A673 (cell line): ENCODE data around the gene SRGAP1. TPM values are rescaled to one million over a fixed set of nuclear protein-coding genes. Genes with fewer than 3 reads are reported as not detected.

Experiments used
- BruUV-seq: library from RNA; stranded (reverse); fragments of 400-500 nt; replicated peaks from 2 replicates; lab custom pipeline; 2021; lab: Mats Ljungman, UMichigan
- CTCF ChIA-PET: fragments of 300-600 bp; sonication (Branson Sonifier 250); formaldehyde crosslinking; loops from one replicate; lab custom pipeline; 2022; ENCODE audit warnings: antibody characterized with exemption; lab: Charles Lee
- POLR2A ChIA-PET: fragments of 300-600 bp; sonication (Branson Sonifier 250); formaldehyde crosslinking; loops from one replicate; lab custom pipeline; 2022; ENCODE audit warnings: antibody characterized with exemption; ENCODE audit not compliant: low non-redundant PET; lab: Charles Lee
- DNase-seq: peaks from one replicate; pipeline ENCODE4 v3.0.0-alpha.2; 2015; ENCODE audit warnings: low spot score
- H3K27ac ChIP-seq: fragments of 200-600 bp; sonication (generic); 2 replicates; pipeline ENCODE4 v1.5.1; 2016; ENCODE audit warnings: mixed run types, low read depth, mild to moderate bottlenecking, mixed read lengths, antibody characterized with exemption, low read length; ENCODE audit not compliant: poor library complexity, severe bottlenecking
- H3K27me3 ChIP-seq: fragments of 200-600 bp; sonication (generic); replicated peaks from 2 replicates; pipeline ENCODE4 v1.6.1; 2017; ENCODE audit warnings: mixed run types, low read depth, mild to moderate bottlenecking, mixed read lengths, antibody characterized with exemption, low read length; ENCODE audit not compliant: insufficient read depth, poor library complexity
- H3K36me3 ChIP-seq: fragments of 200-600 bp; sonication (generic); 2 replicates; pipeline ENCODE4 v1.6.1; 2016; ENCODE audit warnings: mixed run types, mild to moderate bottlenecking, mixed read lengths, antibody characterized with exemption, low read length; ENCODE audit not compliant: insufficient read depth, poor library complexity, severe bottlenecking
- H3K4me1 ChIP-seq: fragments of 200-600 bp; sonication (generic); 2 replicates; pipeline ENCODE4 v1.6.1; 2017; ENCODE audit warnings: mixed run types, mild to moderate bottlenecking, mixed read lengths, antibody characterized with exemption, low read length; ENCODE audit not compliant: insufficient read depth, poor library complexity, severe bottlenecking
- H3K4me3 ChIP-seq: fragments of 200-600 bp; sonication (generic); 2 replicates; pipeline ENCODE4 v1.5.1; 2016; ENCODE audit warnings: low read depth, mixed run types, mild to moderate bottlenecking, mixed read lengths, low read length; ENCODE audit not compliant: poor library complexity, severe bottlenecking
- H3K9me3 ChIP-seq: fragments of 200-600 bp; sonication (generic); 2 replicates; pipeline ENCODE4 v1.6.1; 2016; ENCODE audit warnings: mixed run types, low read depth, mild to moderate bottlenecking, mixed read lengths, antibody characterized with exemption, low read length; ENCODE audit not compliant: poor library complexity, severe bottlenecking
- EZH2 ChIP-seq: fragments of 200-600 bp; sonication (generic); IDR thresholded peaks from 2 replicates; pipeline ENCODE4 v1.6.1; 2017; ENCODE audit warnings: borderline replicate concordance, low read depth, mild to moderate bottlenecking, mixed read lengths, antibody characterized with exemption, low read length; ENCODE audit not compliant: poor library complexity, severe bottlenecking
- intact Hi-C: fragments of 100-400 bp; cut with micrococcal nuclease; formaldehyde crosslinking; loops from one replicate; pipeline ENCODE4 v1.10.0; 2022; ENCODE audit not compliant: unreplicated experiment
- total RNA-seq: library from RNA; stranded (reverse); gene quantifications from 2 replicates; pipeline ENCODE4 v1.2.3, GENCODE V29; 2021
- TF ChIP-seq, protein P1 (sequence below): fragments of 300-800, 200-600 bp; sonication (generic); conservative IDR thresholded peaks from 2 replicates; pipeline ENCODE4 v1.5.1; 2017; ENCODE audit warnings: low read depth, mild to moderate bottlenecking, antibody characterized with exemption, low read length, moderate library complexity, mixed read lengths

Gene SRGAP1
- total RNA-seq, 1 experiment from 2014 or later = 9.7 TPM

DNA sequence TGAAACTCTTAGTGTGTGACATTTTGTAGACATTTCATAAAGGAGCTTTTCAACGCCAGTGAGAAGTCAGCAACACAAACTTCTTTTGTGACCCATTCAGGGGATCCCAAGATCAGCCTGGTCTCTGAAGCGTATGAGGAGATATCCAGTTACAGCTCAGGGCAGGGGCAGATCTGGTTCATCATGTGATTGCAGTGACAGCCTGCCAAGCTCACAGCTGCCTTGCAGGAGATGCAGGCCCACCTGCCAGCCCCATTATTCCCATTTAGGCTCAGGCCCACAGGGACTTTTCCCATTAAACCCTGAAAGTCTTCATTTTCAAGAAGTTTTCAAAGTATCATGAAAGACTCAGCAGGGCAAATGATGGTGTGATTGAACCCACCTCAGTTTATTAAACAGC, 38.3 kb downstream of the SRGAP1 start:
- H3K36me3 ChIP-seq = no peaks in the 10 kb centered on the region
- ChIA-PET POLR2A (no interaction called here), CTCF (no interaction called here)
- no peaks in the 10 kb centered on the region for H3K27me3 ChIP-seq
- H3K4me1 ChIP-seq = peaks cover 12% of the 10 kb centered on the region
- H3K27ac ChIP-seq = no peak overlapping the region
- H3K4me3 ChIP-seq = no peak overlapping the region
- peak; percentile 50 for DNase-seq
- TF ChIP-seq, protein P1, sequence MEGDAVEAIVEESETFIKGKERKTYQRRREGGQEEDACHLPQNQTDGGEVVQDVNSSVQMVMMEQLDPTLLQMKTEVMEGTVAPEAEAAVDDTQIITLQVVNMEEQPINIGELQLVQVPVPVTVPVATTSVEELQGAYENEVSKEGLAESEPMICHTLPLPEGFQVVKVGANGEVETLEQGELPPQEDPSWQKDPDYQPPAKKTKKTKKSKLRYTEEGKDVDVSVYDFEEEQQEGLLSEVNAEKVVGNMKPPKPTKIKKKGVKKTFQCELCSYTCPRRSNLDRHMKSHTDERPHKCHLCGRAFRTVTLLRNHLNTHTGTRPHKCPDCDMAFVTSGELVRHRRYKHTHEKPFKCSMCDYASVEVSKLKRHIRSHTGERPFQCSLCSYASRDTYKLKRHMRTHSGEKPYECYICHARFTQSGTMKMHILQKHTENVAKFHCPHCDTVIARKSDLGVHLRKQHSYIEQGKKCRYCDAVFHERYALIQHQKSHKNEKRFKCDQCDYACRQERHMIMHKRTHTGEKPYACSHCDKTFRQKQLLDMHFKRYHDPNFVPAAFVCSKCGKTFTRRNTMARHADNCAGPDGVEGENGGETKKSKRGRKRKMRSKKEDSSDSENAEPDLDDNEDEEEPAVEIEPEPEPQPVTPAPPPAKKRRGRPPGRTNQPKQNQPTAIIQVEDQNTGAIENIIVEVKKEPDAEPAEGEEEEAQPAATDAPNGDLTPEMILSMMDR = no peak
- TF ChIP-seq EZH2 = no peak
- intact Hi-C loops = no loop called here
- no TSS peak for BruUV-seq
- no peaks in the 10 kb centered on the region for H3K9me3 ChIP-seq

GRCh38 chr12:63885401-63885800, 40.9 kb downstream of the SRGAP1 start:
- BruUV-seq = no TSS peak
- intact Hi-C loops = no loop called here
- H3K4me1 ChIP-seq = peaks cover 12% of the 10 kb centered on the region
- DNase-seq = no peak
- no peaks in the 10 kb centered on the region for H3K36me3 ChIP-seq
- CTCF ChIA-PET = no interaction called here
- no peaks in the 10 kb centered on the region for H3K27me3 ChIP-seq
- no peaks in the 10 kb centered on the region for H3K9me3 ChIP-seq
- H3K4me3 ChIP-seq = no peak overlapping the region
- POLR2A ChIA-PET = no interaction called here
- TF ChIP-seq, protein P1 = no peak
- no peak for TF ChIP-seq EZH2
- no peak overlapping the region for H3K27ac ChIP-seq

- H3K27me3 ChIP-seq = no peaks in the 10 kb centered on the region
- ChIA-PET CTCF (no interaction called here), POLR2A (no interaction called here)
- intact Hi-C loops = no loop called here
- BruUV-seq = no TSS peak
- TF ChIP-seq EZH2 = no peak
- TF ChIP-seq, protein P1 = no peak
- H3K36me3 ChIP-seq = no peaks in the 10 kb centered on the region
- H3K27ac ChIP-seq = no peak overlapping the region
- no peaks in the 10 kb centered on the region for H3K9me3 ChIP-seq
- no peak overlapping the region for H3K4me3 ChIP-seq
- peaks cover 8% of the 10 kb centered on the region for H3K4me1 ChIP-seq
- no peak for DNase-seq
These were observed 44.6 kb downstream of the SRGAP1 start for GRCh38 chr12:63888908-63889635.
